SW480 (cell line): ENCODE measurements around the gene BCL3.

ENCODE experiments used
- DNase-seq: peaks from one replicate; pipeline ENCODE4 v3.0.0-alpha.2; 2016; ENCODE audit warnings: low spot score

Gene BCL3

DNA sequence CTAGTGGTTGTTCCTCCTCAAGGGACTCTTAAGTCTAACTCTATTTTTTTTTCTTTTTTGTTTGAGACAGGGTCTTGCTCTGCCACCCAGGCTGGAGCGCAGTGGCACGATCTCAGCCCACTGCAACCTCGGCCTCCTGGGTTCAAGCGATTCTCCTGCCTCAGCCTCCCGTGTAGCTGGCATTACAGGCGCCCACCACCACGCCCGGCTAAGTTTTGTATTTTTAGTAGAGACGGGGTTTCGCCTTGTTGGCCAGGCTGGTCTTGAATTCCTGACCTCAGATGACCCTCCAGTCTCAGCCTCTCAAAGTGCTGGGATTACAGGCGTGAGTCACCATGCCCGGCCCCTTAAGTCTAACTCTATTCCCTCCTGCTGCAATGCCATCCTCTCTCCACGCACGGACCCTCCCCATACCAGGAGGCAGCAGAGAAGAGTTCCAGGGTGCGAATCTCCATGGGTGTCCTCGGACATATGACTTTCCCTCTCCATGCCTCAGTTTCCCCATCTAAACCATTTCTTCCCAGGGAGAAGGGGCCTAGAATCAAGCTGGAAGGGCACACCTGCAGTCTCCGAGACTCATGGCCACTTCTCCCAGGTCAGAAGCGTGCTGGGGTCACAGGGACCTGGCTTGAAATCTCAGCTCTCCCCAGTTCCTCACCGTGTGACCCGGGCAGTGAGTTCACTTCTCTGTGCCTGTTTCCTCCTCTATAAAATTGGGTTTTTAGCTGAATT, 6.0 kb upstream of the BCL3 start:
- no peak for DNase-seq

DNA sequence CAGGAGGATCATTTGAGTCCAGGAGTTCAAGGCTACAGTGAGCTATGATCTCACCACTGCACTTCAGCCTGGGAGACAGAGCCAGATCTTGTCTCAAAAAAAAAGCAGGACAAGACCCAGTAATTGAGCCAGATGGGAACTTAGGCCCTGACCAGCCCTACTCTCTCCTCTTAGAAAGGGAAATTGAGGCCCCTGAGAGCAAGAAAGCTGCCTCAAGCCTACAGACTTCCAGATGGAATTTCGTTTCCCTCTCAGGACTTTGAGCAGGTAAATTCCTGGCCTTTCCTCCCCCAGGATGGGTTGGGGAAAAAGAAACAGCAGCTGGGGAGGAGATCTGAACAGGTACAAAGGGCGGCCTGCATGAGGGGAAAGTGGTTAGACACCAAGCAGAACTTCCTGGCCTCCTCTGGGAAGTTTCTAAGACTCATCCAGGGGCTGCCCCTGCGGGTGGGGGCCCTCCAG, 3.6 kb upstream of the BCL3 start:
- no peak for DNase-seq

DNA sequence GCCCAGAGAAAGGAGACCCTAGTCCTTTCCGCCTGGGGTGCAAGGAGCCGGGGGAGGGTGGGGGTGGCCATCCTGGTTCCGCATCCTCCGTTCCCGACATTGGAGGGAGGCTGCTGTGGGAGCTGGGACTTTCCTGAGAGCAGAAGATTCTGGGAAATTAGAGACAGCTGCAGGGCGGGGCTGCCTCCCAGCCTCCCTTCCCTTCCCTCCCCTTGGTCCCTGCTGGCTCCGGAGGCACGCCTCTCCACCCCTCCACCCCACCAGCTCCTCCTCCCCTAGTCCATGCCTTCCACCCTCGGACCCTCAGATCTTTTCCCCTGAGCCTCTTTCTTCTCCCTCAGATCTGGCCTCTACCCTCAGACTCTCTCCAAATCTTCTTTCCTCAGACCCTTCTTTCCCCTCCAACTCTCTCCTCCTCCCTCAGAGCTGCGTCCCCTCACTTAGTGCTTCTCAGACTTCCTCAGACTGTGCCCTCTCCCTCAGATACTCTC, 3.1 kb upstream of the BCL3 start:
- peak; percentile 53 for DNase-seq

DNA sequence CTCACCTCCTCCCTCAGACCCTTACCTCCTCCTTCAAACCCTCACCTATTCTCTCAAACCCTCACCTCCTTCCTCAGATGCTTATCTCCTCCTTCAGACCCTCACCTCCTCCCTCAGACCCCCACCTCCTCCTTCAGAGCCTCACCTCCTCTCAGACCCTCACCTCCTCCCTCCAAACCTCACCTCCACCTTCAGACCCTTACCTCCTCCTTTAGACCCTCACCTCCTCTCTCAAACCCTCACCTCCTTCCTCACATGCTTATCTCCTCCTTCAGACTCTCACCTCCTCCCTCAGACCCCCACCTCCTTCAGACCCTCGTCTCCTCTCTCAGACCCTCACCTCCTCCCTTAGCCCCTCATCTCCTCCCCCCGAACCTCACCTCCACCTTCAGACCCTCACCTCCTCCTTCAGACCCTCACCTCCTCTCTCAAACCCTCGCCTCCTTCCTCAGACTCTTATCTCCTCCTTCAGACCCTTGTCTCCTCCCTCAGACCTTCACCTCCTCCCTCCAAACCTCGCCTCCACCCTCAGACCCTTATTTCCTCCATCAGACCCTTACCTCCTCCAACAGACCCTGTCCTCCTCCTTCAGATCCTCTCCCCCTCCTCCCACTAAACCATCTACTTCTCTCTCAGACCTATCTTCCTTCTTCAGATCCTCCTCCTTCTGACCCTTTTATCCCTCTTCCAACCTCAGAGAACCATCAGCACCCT, 2.5 kb upstream of the BCL3 start:
- DNase-seq, result no peak

DNA sequence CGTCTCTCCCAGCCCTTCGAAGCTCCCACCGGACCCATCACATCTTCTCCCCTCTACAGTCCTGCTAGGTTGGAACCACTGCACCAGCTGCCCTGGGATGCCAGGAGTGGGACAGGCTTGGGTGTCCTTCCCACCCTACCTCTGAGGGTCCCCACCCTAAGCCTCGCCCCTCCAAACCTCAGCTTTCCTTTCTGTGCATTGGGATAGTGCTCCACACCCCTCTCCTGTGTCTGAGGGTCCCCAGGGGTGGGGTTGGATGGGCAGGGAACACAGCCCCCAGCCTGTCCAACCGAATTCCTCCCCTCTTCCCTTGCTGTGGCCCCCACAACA, 1.9 kb upstream of the BCL3 start:
- DNase-seq, result no peak

DNA sequence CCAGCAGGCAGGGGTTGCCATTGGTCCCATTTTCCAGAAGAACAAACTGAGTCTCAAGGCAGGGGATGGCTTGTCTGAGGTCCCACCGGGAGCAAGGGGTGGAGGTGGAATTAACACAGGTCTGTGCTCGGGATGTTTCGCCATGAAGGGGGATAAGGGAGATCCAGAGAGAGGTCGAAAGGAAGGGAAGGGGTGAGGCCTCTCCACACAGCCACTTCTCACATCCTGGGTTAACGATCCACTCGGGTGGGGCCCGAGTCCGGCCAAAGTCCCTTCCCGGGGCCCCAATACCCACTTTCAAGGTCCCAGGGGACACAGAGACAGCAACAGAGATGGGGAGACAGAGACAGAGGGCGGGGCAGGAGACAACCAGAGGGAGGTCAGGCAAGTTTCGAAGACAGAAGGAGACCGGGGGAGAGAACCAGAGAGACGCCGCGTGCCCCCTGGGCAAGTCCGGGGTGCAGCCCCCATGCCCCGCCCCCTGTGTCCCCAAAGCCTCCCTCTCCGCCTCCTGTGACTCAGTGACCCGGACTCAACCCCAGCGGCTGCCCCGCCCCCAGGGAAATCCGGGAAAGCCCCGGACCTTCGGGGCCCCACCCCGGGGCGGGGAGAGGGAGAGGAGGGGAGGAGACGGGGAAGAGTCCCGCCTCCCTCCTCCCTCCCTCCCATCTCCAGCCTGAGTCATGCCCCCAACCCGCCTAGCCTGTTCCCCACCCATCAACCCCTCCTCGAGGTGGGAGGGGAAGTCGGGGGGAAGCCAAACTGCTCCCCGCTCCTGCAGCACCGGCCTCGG, 1.4 kb upstream of the BCL3 start:
- DNase-seq, result peak; percentile 88

DNA sequence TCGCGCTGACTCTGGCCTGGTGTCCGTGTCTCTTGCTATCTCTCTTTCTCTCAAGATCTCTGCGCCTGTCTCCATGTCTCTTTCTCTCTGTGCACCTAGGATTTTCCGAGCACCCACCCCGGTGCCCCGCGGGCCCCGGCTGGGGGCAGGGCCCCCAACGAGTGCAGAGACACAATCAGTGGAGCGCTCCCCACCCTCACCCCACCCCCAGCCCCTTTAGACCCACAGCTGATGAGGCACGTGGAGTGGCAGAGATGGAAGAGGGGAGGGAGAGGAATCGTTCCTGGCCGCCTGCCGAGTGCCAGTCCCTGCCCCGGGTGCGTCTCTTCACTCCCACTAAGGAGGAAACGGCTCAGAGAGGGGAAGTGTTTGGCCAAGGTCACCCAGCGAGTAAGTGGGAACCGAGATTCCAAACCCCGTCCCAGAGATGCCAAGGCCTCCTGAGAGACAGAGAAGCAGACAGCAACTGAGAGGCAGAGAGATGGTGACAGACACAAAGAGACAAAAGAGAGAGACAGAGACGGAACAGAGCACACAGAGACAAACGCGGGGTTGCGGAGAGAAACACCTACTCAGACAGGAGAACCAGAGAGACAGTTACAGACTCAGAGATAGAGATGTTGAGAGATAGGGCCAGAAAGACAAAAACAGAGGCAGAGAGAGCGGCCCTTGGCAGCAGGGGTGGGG, 626 bp upstream of the BCL3 start:
- peak; percentile 70 for DNase-seq

DNA sequence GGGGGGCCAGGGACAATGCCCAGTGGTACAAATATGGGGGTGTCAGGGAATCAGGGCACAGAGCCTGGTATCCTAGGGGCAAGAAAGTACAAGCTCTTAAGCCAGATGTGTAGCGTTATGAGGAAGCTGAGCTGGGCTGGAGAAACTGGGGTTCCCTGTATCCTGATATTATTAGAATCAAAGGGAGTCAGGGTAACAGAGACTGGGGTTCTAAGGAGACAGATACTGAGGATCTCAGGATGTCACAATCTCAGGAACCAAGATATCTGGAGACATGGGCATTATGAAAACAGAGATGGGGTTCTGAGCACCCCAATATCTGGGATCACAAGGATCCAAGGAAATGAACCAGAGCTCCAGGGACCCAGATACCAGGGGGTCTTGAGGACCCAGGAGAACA, 784 bp downstream of the BCL3 start:
- DNase-seq, result no peak

DNA sequence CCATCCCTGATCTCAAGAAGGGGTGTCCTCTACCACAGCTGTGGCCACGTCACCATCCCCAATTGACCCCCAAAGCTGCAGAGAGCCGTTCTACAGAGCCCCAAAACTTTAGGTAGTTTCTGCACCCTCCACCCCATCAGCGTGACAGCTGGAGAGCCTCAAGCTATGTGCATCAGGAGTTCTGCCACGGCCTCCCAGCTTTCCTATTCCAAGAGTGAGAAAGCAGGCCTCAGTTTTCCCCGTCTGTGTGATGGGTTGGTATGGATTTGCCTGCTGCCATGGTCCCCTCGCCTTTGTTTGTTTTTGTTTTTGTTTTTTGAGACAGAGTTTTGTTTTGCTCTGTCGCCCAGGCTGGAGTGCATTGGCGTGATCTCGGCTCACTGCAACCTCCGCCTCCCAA, 1.5 kb downstream of the BCL3 start:
- DNase-seq, result no peak

DNA sequence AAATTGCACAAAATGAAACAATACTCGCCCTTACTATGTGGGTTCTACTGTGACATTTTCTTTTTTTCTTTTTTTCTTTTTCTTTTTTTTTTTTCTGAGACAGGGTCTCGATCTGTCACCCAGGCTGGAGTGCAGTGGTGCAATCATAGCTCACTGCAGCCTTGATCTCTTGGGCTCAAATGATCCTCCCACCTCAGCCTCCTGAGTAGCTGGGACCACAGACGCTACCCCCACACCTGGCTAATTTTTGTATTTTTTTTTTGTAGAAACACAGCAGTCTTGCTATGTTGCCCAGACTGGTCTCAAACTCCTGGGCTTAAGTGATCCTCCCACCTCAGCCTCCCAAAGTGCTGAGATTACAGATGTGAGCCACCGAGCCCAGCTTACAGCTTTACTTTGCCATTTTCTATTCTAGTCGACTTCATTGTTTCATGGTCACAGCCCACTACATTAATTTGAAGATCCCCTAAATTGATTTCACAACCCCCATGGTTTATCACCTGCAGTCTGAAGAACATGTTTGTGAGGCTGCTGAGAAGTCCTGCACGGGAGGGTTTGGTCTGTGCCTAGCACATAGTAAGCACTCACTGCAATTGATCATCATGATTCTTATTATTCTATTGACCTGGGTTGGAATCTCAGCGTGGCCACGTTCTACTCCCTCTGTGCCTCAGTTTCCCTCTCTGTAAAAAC, 3.8 kb downstream of the BCL3 start:
- no peak for DNase-seq

DNA sequence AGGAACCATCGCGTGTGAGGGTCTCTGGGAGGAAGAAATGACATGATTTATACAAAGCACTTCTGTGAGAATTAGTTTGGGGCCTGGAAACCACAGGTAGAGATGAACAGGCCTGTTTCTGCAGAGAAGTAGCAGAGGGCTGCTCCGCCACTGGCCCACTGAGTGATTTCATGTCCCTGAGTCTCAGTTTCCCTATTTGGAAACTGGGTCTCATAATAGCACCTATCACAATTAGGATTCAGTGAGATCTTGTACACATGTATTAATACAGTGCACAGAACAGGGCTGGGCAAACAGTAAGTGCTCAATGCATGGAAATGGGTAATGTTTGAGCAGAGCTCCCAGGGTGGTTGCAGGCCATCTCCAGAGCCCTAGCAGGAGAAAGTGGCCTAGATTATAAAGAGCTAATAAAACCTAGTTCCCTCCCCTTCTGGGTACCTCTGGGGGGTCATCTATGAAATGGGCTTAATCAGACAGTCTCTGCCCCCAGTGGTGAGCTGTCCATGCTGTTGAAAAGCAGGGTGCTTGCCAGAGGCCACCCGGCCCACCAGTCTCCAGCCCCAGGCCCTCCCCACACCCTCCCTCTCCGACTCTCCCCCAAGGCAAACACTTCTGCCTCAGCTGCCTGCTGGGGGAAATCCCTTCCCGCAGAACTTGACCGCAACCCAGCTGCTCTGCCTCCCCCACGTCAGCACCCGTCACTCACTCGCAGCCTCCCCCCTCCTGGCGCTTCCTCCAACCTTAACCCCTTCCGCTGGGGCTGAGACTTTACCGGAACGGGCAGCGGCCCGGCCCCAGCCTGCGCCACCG, 4.5 kb downstream of the BCL3 start:
- peak; percentile 91 for DNase-seq

DNA sequence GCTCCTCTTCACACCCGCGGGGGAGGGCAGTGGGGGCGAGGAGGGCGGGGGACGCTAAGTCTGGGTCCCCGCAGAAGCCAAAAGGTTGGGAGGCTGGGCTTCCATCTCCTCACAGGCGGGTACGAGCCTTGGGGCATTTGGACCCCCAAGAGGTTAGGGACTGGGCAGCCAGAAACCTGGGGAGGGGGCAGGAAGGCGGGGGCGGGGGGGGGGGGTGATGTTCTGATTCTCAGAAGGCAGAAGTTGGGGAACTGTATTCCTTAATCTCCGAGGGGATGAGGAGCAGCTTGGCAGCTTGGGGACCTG, 5.1 kb downstream of the BCL3 start:
- DNase-seq, result no peak

DNA sequence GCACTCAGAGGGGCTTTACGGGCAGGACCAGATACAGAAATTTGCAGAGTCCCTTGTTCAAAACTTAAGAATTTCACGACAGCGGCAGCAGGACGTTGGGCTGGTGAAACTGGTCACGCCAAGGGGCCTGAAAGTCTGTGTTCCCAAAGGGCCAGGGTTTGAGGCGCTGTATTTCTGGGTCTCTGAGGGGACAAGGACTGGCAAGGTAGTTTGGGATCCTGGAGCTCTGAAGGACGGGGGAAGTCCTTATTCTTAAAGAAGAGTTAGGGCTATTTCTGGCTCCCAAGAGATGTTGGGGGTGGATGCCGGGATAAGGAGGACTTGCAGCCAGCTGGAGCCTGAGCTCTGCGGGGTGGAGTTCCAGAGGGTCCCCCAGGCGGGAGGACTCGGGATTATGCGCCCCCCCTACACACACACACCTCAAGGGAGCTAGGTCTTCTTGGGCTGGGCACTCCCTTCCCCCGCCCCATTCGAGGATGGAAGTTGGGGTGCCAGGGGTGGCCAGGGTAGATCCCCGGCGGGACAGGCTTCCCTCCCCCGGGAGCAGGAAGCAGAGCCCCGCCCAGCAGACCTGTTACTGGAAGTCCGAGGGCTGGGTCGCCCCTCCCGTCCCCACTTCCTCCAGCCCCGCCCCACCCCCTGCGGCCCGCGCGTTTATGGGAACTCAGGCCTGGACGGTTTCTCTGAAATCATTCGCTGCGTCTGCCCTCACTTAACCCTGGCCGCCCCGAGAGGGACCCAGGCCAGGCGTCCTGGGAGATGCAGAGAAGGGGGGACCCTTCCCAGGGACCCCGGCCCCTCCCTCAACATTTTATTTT, 5.6 kb downstream of the BCL3 start:
- peak; percentile 85 for DNase-seq

DNA sequence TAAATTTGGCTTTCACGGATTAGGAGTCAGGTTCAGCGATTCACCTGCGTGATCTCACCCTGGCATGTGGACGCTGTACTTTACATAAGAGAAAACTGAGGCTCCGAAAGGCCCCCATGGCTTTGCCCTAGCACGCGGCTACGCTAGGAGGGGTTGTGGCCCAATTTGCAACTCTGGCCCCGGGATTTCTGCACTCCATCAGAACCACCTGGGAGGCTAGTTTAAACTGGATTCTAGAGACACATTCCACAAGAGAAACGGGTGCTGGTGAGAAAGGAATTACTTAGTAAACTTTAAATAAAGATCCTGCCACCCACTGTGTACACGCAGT, 6.2 kb downstream of the BCL3 start:
- no peak for DNase-seq

DNA sequence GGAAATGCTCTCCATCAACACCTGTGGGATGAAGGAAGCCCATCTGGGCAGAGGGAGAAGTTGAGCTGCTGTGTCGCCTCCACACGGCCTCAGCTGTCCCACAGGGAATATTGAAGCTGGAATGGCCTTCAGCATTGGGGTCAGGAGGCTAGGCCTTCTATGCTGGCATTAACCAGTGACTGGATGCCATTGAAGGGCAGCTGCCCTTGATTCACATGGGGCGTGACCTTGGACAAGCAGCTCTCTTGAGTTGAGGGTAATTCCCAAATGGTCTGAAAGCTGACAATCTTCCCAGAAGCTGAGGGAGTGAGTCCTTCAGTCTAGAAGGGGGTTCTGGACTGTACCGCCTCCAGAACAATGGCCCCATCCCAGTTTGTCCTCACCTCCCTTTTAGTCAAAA, 6.7 kb downstream of the BCL3 start:
- no peak for DNase-seq

DNA sequence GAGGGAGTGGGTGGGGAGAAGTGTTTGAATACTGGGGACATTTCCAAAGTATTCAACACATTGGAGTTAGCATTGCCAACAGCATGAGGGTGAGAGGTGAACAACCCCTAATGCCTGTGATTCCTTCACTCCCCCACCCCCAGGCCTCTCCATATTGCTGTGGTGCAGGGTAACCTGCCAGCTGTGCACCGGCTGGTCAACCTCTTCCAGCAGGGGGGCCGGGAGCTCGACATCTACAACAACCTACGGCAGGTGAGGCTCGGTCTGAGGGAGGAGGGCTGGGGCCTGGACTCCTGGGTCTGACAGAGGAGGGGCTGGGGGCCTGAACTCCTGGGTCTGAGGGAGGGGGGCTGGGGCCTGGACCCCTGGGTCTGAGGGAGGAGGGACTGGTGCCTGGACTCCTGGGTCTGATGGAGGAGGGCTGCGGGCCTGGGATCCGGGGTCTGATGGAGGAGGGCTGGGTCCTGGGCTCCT, 7.6 kb downstream of the BCL3 start:
- DNase-seq, result no peak

DNA sequence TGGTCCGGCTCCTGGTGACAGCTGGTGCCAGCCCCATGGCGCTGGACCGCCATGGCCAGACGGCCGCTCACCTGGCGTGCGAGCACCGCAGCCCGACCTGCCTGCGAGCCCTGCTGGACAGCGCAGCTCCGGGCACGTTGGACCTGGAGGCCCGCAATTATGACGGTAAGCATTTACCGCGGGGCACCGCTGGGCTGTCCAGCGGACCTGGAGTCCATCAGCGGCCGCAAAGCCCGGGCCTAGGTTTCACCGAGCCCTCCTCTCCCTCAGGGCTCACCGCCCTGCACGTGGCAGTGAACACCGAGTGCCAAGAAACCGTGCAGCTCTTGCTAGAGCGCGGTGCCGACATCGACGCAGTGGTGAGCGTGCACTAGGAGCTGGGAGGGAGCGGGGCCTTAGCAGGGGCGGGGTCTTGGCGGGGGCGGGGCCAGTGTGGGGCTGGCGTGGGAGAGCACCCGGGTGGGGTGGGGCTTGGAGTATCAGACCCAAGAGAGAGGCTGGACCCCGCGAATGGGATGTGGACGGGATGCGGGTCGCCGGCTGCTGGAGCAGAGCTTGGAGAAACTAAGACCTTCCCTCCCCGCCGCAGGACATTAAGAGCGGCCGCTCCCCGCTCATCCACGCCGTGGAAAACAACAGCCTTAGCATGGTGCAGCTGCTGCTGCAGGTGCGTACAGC, 8.7 kb downstream of the BCL3 start:
- DNase-seq, result no peak

DNA sequence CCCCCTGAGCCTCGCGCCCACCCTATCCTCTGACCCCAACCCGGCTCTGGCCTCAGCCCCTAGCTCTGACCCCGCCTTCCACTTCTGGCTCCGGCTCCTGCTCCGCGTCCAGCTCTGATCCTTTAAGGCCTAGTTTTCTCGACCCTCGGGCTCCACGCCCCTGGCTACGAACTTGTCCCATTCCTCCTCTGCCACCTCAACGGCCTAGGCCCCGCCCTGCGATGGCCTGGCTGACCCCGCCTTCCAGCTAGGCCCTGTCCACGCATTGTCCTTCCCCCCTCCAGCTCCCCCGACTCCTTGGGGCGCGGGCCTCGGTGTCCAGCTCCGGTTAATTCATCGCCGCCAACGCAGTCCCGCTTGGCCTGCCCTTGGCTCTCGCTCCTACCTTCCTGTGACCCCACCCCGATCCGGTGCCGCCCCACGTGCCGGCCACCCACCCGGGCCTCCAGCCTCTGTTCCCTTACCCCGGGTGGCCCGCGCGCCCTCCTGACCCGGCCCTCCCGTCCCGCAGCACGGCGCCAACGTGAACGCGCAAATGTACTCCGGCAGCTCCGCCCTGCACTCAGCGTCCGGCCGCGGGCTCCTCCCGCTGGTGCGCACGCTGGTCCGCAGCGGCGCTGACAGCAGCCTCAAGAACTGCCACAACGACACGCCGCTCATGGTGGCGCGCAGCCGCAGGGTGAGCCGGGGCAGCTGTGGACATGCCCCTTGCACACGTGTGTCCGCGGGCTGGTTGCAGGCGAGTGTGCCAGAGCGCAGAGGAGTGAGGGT, 9.4 kb downstream of the BCL3 start:
- DNase-seq, result no peak

DNA sequence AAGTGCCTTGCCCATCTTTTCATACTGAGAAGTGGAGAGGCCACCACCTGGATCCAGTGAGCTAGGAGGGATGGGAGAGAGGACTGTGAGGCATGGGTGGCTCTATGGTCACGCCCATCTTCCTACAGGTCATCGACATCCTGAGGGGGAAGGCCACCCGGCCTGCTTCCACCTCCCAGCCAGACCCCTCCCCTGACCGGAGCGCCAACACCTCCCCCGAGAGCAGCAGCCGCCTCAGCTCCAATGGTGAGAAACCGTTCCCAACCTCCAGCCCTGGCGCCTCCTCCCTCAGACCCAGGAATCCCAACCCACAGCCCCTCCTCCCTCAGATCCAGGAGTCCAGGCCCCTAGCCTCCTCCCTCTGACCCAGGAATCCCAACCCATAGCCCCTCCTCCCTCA, 10.1 kb downstream of the BCL3 start:
- DNase-seq, result no peak
